Peyer's patch (tissue), 4 donors: ENCODE measurements around the gene DGCR6L. TPM values are rescaled to one million over a fixed set of nuclear protein-coding genes. Genes with fewer than 3 reads are reported as not detected.
"Not testable (repeated sequence)": the region's sequence is repeated elsewhere in the genome, so short reads cannot be mapped to it uniquely, and the experiment has no call there.

Source experiments
- DNase-seq, 3 donors: peaks; one replicate each; pipeline ENCODE4 v3.0.0-alpha.2; 2017 to 2019
- H3K27ac ChIP-seq, 4 donors: fragments of 200-600 bp; sonication (generic); one replicate each; pipeline ENCODE4 v1.5.1; 2016 to 2019
- H3K27me3 ChIP-seq, 2 donors: fragments of 200-600 bp; sonication (generic); one replicate each; pipeline ENCODE4 v1.5.1; 2019
- H3K36me3 ChIP-seq, 3 donors: fragments of 200-600 bp; sonication (generic); one replicate each; pipeline ENCODE4 v1.5.1; 2016 to 2019
- H3K4me1 ChIP-seq, 4 donors: fragments of 200-600 bp; sonication (generic); one replicate each; pipeline ENCODE4 v1.5.1; 2016 to 2019
- H3K4me3 ChIP-seq, 4 donors: fragments of 200-600 bp; sonication (generic); 1 replicate in 3 of 4; 2 replicates in 1 of 4; pipeline ENCODE4 v1.5.1; 2016 to 2019; ENCODE audit warnings: mild to moderate bottlenecking in 1 of 4
- H3K9me3 ChIP-seq, 4 donors: fragments of 200-600 bp; sonication (generic); one replicate each; pipeline ENCODE4 v1.5.1; 2016 to 2019; ENCODE audit warnings: mild to moderate bottlenecking in 1 of 4
- CTCF ChIP-seq, 6 experiments: fragments of 450-650 bp in 4 of 6; fragments of 200-600 bp in 2 of 6; sonication (generic) in 1 of 6; IDR thresholded peaks; one replicate each; pipeline ENCODE4 v1.5.1; 2017 to 2019; ENCODE audit warnings: antibody characterized with exemption in 6 of 6, mild to moderate bottlenecking in 3 of 6, moderate library complexity in 1 of 6
- POLR2A ChIP-seq, 2 donors: fragments of 450-650 bp; IDR thresholded peaks; one replicate each; pipeline ENCODE4 v1.5.1; 2017; ENCODE audit warnings: antibody characterized with exemption in 2 of 2, mild to moderate bottlenecking in 2 of 2, moderate library complexity in 2 of 2
- total RNA-seq, 4 donors: library from RNA; depleted of rRNA; stranded (reverse); fragments of >200 nt; gene quantifications; one replicate each; pipeline ENCODE4 v1.1.0, GENCODE V29; 2016

Gene DGCR6L
- total RNA-seq, 4 donors from 2014 or later = 21.3 to 38.9 (median 31.9) TPM

GRCh38 chr22:20290578-20291248 lies 29.1 kb downstream of the DGCR6L start:
- H3K36me3 ChIP-seq = no peaks in the 10 kb centered on the region
- TF ChIP-seq CTCF (IDR thresholded peaks at IDR 0.05) = no peak
- TF ChIP-seq POLR2A (IDR thresholded peaks at IDR 0.05) = no peak
- no peak overlapping the region for H3K27ac ChIP-seq
- no peaks in the 10 kb centered on the region for H3K9me3 ChIP-seq
- no peaks in the 10 kb centered on the region for H3K27me3 ChIP-seq
- no peak for DNase-seq
- H3K4me3 ChIP-seq = no peak overlapping the region
- H3K4me1 ChIP-seq = no peaks in the 10 kb centered on the region

GRCh38 chr22:20290045-20290392 lies 29.8 kb downstream of the DGCR6L start:
- no peak for TF ChIP-seq CTCF (IDR thresholded peaks at IDR 0.05)
- TF ChIP-seq POLR2A (IDR thresholded peaks at IDR 0.05) = no peak
- H3K27me3 ChIP-seq = no peaks in the 10 kb centered on the region
- no peak for DNase-seq
- H3K4me3 ChIP-seq = no peak overlapping the region
- H3K4me1 ChIP-seq = no peaks in the 10 kb centered on the region
- H3K36me3 ChIP-seq = no peaks in the 10 kb centered on the region
- no peaks in the 10 kb centered on the region for H3K9me3 ChIP-seq
- no peak overlapping the region for H3K27ac ChIP-seq

GRCh38 chr22:20289182-20290044 lies 30.4 kb downstream of the DGCR6L start:
- not testable (repeated sequence) for H3K27ac ChIP-seq, H3K4me1 ChIP-seq, DNase-seq, H3K9me3 ChIP-seq, H3K27me3 ChIP-seq, H3K4me3 ChIP-seq, H3K36me3 ChIP-seq

DNA sequence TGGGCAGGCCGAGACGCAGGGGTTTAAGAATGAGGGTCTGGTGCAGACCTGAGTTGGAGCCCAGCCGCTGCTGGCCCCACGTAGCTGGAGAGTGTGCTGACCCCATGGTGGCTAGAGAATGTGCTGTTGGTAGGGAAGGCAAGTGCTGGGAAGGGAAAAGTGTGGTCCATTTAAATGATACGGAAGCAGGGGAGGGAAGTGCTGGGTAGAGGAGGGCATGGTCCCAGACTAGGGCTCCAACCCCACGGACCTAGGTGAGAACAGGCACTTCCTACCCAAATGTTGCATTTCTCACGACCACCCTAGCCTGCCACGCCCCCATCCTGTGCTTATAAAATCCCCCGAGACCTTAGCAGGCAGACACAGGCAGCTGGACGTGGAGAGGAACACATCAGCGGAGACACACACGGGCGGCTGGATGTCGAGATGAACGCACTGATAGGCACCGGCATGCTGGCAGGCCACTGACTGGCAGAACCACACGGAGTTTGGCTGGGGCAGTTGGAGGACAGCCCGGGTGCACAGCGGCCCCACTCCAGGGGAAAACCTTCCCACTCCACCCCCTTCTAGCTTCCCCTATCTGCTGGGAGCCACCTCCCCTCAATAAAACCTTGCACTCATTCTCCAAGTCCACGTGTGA lies 33.0 kb downstream of the DGCR6L start:
- not testable (repeated sequence) for DNase-seq, H3K27ac ChIP-seq, H3K36me3 ChIP-seq, H3K27me3 ChIP-seq, H3K9me3 ChIP-seq, H3K4me1 ChIP-seq, H3K4me3 ChIP-seq

GRCh38 chr22:20286312-20286660 lies 33.6 kb downstream of the DGCR6L start:
- not testable (repeated sequence) for H3K27ac ChIP-seq, H3K27me3 ChIP-seq, DNase-seq, H3K4me3 ChIP-seq, H3K4me1 ChIP-seq, H3K9me3 ChIP-seq, H3K36me3 ChIP-seq

GRCh38 chr22:20285473-20286311 lies 34.2 kb downstream of the DGCR6L start:
- peak; percentile 81 to 88 (median 86) for DNase-seq
- peak in 5 of 6 experiments; percentile 37 to 89 (median 71) for TF ChIP-seq CTCF (IDR thresholded peaks at IDR 0.05)

More at GRCh38 chr22:20285473-20286311, 34.2 kb downstream of the DGCR6L start:
- not testable (repeated sequence) for H3K4me3 ChIP-seq, H3K9me3 ChIP-seq, H3K27ac ChIP-seq, H3K36me3 ChIP-seq, H3K4me1 ChIP-seq, H3K27me3 ChIP-seq
